ENCODE data around the gene LRRC28.
"Not testable (repeated sequence)": the region's sequence is repeated elsewhere in the genome, so short reads cannot be mapped to it uniquely, and the experiment has no call there.

Gene LRRC28

DNA sequence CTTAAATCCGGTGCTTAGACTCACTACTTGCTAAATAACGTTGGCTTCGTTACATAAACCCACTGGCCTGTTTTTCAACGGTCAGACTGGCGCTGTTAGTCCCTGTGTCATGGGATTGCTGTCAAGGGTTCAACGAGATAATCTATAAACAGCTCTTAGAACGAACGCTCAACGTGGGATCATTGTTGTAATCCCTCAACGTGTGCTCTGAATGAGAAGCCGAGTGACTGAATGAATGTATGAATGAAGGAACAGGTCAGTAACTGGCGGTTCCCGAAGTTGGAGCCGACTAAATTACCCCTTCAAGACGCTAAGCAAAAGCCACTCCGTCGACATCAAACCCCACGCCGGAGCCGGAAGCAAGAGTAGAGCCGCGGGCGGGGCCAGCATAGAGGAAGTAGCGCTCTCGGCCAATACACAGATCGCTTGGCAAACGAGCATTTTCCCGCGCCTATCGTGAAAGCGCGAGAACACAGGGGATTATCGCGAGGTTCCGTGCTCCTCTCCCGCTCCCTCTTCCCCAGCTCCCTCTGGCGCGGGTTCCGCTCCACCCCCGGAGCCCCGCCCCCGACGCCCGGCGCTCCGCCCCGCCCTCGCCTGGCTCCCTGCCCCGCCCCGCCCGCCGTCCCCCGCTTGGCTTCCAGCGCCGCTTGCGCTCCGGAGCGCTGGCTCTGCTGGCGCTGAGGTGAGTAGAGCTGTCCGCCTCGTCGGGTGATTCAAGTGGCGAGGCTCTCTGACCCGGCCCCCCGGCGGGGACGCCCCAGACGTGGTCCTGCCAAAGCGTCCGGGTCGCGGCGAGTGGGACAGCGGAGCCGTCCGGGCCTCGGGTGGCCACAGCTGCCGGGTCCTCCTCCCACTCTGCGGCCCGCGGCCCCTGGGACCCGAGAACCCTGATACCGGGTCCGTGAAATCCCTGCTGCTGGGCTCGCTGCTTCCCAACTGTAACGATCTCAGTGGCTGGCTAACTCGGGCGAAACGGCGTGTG lies at the start of gene LRRC28:
TSS of gene LRRC28 (plus strand) at position 625 of the 985 bp plus-strand sequence. CDS start 4,477 bp downstream, outside the sequence.
- FAIRE-seq: peak; percentile 55

DNA sequence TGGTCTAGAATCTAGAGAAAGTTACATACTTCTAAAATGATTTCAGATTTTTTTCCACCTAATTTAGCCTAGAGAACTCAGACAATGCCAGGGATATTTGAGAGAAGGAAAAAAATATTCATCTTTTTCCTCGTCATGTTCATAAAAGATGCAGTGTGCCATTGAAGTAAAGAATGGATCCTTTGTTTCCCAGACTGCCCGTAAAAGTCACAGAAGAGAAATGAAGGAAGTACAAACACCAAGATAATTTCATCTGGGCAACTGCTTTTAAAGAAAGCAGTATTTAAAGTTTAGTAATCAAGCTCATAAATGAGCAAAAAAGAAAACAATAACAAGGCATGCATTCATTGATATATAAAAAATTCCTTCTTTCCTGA lies 49.1 kb upstream of the LRRC28 start:
- FAIRE-seq: no peak
- no peak for TF ChIP-seq POLR2A (IDR thresholded peaks at IDR 0.05; ENCODE audit: low read depth, low read length)
- DNase-seq (ENCODE audit: insufficient read length, low spot score): no peak

More for the DNA sequence above, at the start of gene LRRC28:
- DNase-seq (ENCODE audit: insufficient read length, low spot score): peak; percentile 55
- peak; percentile 83 for TF ChIP-seq POLR2A (IDR thresholded peaks at IDR 0.05; ENCODE audit: low read depth, low read length)

DNA sequence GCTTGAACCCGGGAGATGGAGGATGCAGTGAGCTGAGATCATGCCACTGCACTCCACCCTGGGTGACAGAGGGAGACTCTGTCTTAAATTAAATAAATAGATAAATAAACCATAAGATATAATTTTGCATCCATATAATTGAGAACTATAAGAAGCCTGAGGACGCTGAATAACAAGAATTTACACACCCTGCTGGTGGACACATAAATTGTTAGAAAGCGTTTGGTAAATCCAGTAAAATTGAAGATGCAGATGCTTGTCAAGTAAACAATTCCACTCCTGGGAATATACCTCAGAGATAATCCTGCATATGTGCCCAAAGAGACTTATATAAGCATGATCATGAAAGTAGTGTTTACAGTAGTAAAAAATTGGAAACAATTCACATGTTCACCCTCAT lies 43.6 kb upstream of the LRRC28 start:
- no peak for FAIRE-seq
- no peak for DNase-seq (ENCODE audit: insufficient read length, low spot score)
- TF ChIP-seq POLR2A (IDR thresholded peaks at IDR 0.05; ENCODE audit: low read depth, low read length): no peak

DNA sequence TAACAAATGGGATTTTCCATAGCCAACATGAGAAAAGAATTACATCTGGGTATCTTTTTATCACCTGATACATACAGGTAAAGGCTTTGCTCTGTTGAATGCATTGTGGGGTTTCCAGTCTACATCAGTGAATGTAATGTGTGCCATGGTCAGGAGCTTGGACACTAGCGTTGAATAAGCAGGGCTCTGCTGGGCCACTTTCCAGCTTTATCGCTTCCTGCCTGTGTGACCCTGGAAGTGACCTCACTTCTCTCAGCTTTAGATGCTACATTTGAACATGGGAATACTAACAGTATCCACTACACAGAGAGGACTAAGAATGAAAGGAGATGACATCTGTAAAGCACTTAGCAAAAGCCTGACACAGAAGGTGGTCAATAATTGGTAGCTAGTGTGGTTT lies 42.0 kb upstream of the LRRC28 start:
- DNase-seq (ENCODE audit: insufficient read length, low spot score) (no peak), FAIRE-seq (no peak)
- no peak for TF ChIP-seq POLR2A (IDR thresholded peaks at IDR 0.05; ENCODE audit: low read depth, low read length)

DNA sequence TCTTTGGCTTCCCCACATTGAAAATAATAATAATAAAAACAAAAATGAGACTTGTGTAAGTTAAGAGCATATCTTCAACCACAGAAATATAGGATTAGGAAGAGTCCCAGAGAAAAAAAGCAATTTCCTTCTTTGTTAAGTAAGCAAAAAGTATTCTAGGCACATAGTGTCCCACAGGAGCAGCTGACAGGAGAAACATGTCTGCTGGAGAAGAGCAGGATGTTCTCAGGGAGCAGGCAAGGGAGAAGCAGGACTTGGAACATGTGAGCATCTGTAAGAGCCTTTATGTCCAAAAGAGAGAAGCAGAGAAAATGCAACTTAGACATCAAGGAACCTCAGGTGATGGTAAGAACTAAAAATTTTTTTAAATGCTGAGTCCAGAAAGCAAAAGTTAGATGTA lies 40.9 kb upstream of the LRRC28 start:
- FAIRE-seq (no peak), DNase-seq (ENCODE audit: insufficient read length, low spot score) (no peak)
- TF ChIP-seq POLR2A (IDR thresholded peaks at IDR 0.05; ENCODE audit: low read depth, low read length): no peak

GRCh38 chr15:99211926-99212325 lies 39.4 kb upstream of the LRRC28 start:
- no peak for DNase-seq (ENCODE audit: insufficient read length, low spot score)
- FAIRE-seq: no peak
- TF ChIP-seq POLR2A (IDR thresholded peaks at IDR 0.05; ENCODE audit: low read depth, low read length): no peak

GRCh38 chr15:99212406-99212805 lies 38.9 kb upstream of the LRRC28 start:
- DNase-seq (ENCODE audit: insufficient read length, low spot score): peak; percentile 5
- no peak for TF ChIP-seq POLR2A (IDR thresholded peaks at IDR 0.05; ENCODE audit: low read depth, low read length)
- no peak for FAIRE-seq

DNA sequence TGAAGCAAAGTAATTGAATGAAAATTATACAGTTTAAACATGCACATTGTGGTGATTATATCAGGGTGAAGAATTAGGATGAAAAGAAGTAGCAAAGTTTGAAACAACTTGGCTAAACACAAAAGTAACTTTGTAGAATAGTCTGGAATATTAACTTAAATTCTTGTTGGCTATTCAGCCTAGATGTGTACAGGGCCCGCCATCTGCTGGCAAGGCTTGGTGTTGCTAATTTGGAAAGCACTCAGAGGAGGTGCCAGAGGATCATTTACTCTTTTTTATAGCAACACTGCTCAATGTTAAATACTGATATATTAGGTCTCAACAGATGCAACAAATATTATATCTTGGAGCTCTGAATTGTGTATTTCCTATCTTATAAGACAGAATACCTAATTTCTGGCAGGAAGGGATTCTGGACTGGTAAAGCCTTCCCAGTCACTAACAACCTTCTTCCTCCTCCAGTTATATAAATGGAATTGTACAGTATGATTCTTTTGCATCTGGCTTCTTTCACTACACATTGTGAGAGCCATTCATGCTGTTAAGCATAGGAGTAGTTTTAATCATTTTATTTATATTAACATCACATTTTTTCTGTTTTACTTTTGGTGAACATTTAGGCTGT lies 38.0 kb upstream of the LRRC28 start:
- no peak for TF ChIP-seq POLR2A (IDR thresholded peaks at IDR 0.05; ENCODE audit: low read depth, low read length)

GRCh38 chr15:99224372-99225214 lies 26.7 kb upstream of the LRRC28 start:
- no peak for TF ChIP-seq POLR2A (IDR thresholded peaks at IDR 0.05; ENCODE audit: low read depth, low read length)
- FAIRE-seq (no peak), DNase-seq (ENCODE audit: insufficient read length, low spot score) (no peak)

More for the DNA sequence above, 38.0 kb upstream of the LRRC28 start:
- peak; percentile 11 for FAIRE-seq
- DNase-seq (ENCODE audit: insufficient read length, low spot score): peak; percentile 19

DNA sequence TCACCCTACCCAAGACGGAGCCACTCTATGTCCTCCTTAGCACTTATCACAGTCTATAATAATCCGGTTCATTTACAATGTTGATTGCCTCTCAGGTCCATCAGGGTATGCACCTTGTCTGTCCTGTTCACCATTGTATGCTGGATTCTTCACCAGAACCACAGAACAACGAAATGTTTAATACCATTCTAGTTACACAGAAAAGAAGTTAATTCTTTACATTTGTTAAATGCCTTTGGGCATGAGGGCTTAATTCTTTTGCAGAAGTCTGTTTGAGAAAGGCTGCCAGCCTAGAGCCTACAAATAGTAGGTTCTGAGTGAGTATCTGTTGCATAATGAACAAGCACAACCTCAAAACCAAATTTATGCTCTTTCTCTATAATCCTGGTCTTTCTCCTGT lies 24.5 kb upstream of the LRRC28 start:
- FAIRE-seq: no peak
- no peak for DNase-seq (ENCODE audit: insufficient read length, low spot score)
- no peak for TF ChIP-seq POLR2A (IDR thresholded peaks at IDR 0.05; ENCODE audit: low read depth, low read length)

DNA sequence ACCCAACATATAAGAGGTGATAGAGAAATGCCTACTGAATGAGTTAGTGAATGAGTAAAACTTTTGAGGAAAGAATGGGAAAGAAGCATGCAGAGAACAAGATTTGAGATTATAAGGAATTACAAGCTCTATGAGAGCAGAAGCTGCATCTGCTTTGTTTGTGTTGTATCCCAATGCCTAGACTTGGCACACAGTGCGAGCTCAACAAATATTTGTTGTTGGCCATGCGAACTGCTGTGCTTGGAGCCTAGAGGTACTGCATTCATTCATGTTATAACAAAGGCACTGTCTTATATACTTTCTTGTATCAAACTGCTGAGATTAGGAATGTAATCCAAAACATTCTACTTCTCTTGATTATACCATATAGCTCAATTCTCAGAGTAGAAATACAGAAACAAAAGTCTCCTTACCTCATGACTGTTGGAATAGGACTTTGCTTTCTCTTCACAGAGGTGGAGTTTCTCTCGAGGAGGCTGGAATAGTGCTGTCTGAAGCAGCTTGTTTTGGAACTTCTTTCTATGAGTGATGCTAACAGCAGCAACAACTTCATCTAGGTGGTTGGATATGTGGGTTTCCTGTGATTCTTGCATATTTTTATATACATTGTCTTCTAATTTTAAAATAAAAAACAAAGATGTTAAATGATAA lies 23.0 kb upstream of the LRRC28 start:
- no peak for TF ChIP-seq POLR2A (IDR thresholded peaks at IDR 0.05; ENCODE audit: low read depth, low read length)
- DNase-seq (ENCODE audit: insufficient read length, low spot score): no peak
- no peak for FAIRE-seq

DNA sequence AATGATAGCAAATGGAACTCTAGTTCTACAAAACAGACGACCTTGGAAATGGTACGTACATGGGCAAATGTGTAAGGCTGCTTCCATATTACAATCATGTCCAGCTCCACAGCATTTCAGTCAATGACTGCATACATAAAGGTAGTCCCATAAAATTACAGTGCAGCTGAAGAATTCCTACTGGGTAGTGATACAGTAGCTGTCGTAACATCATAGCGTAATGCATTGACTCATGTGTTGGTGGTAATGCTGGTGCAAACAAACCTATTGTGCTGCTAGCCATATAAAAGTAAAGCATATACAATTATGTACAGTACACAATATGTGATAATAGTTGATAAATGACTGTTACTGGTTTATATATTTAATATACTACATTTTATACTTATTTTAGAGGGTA lies 20.4 kb upstream of the LRRC28 start:
- FAIRE-seq: no peak
- no peak for DNase-seq (ENCODE audit: insufficient read length, low spot score)
- no peak for TF ChIP-seq POLR2A (IDR thresholded peaks at IDR 0.05; ENCODE audit: low read depth, low read length)

DNA sequence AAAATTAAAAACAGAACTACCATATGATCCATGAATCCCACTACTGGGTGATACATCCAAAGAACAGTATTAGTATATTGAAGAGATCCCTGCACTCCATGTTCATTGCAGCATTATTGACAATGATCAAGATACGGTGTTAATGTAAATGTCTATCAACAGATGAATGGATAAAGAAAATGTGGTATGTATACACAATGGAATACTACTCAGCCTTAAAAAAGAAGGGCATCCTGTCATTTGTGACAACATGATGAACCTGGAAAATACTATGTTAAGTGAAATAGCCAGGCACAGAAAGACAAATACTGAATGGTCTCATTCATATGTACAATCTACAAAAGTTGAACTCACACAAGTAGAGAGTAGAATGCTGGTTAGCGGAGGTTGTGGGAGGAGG lies 18.5 kb upstream of the LRRC28 start:
- DNase-seq (ENCODE audit: insufficient read length, low spot score): no peak
- no peak for TF ChIP-seq POLR2A (IDR thresholded peaks at IDR 0.05; ENCODE audit: low read depth, low read length)
- no peak for FAIRE-seq

DNA sequence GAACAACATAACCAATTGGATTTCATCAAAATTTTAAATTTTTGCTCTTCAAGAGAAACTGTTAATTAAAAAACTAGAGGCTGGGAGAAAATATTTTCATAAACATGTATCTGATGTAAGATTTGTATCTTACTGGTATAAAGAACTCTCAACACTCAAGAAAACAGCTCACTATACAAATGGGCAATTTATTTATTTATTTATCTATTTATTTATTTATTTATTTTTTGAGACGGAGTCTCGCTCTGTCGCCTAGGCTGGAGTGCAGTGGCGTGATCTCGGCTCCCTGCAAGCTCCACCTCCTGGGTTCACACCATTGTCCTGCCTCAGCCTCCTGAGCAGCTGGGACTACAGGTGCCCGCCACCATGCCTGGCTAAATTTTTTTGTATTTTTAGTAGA lies 17.1 kb upstream of the LRRC28 start:
- DNase-seq (ENCODE audit: insufficient read length, low spot score); FAIRE-seq: not testable (repeated sequence)

Data from H54 (cell line).